Activated T-helper 2 cell treated with anti-CD3 and anti-CD28 coated beads, Interferon-gamma antibody, Interleukin-2, Interleukin-4, amounts not matched to agents 10 μg/mL and 5 μg/mL and 100 μg/mL, durations not matched to agents 14 hours and 24 hours and 36 hours (primary cell): Measurements from ENCODE around the gene NEDD8. TPM values are rescaled to one million over a fixed set of nuclear protein-coding genes. Genes with fewer than 3 reads are reported as not detected.
A peak's percentile ranks its signal among the peaks of the same experiment; 100 is the strongest.
"Not testable (repeated sequence)": the region's sequence is repeated elsewhere in the genome, so short reads cannot be mapped to it uniquely, and the experiment has no call there.

Experiments used
- DNase-seq: peaks from one replicate; pipeline ENCODE4 v3.0.0; 2021; ENCODE audit warnings: low spot score
- H3K27ac Mint-ChIP-seq: one replicate; pipeline ENCODE4 v1.8.0; 2021; ENCODE audit warnings: mixed read lengths
- H3K27me3 Mint-ChIP-seq: one replicate; pipeline ENCODE4 v1.8.0; 2021; ENCODE audit warnings: low read depth, mixed read lengths
- H3K36me3 Mint-ChIP-seq: one replicate; pipeline ENCODE4 v1.8.0; 2021; ENCODE audit warnings: low read depth, mixed read lengths
- H3K4me1 Mint-ChIP-seq: one replicate; pipeline ENCODE4 v1.8.0; 2021; ENCODE audit warnings: low read depth, mixed read lengths
- H3K4me3 Mint-ChIP-seq: one replicate; pipeline ENCODE4 v1.8.0; 2021; ENCODE audit warnings: low read depth, mild to moderate bottlenecking, moderate library complexity, mixed read lengths
- H3K9me3 Mint-ChIP-seq: one replicate; pipeline ENCODE4 v1.8.0; 2021; ENCODE audit warnings: mixed read lengths
- intact Hi-C: fragments of 100-400 bp; cut with micrococcal nuclease; formaldehyde crosslinking; loops from one replicate; pipeline ENCODE4 v1.15.1; 2023
- total RNA-seq: library from RNA; stranded (reverse); gene quantifications from 2 replicates; pipeline ENCODE4 v1.2.3, GENCODE V29; 2022

NEDD8 gene
- total RNA-seq, 1 donor from 2014 or later = 194 TPM

- H3K9me3 Mint-ChIP-seq, H3K4me3 Mint-ChIP-seq, H3K27me3 Mint-ChIP-seq, H3K27ac Mint-ChIP-seq, DNase-seq, intact Hi-C loops: not testable (repeated sequence)
- Mint-ChIP-seq H3K36me3 (peaks cover 30% of the 10 kb centered on the region), H3K4me1 (peaks cover 18% of the 10 kb centered on the region)
These were observed 9.2 kb downstream of the NEDD8 start for GRCh38 chr14:24222987-24223386.

DNA sequence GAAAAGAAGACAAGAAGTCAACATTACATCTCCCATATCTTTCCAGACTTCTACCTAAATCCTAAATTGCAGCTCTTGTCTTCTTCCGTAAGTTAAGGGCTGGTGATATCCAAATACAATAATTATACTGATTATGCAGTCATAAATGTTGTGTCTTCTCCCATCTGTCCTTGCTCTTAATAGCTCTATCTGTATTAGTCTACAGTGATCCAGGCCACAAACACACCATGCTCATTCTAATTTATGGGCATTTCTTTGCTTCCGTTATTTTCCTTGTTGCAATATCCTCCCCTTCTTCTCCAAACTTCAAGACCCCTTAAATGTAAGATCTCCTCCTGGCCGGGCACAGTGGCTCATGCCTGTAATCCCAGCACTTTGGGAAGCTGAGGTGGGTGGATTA, 12.6 kb downstream of the NEDD8 start:
- Mint-ChIP-seq H3K27me3 (no peaks in the 10 kb centered on the region), H3K9me3 (no peaks in the 10 kb centered on the region), H3K4me1 (peaks cover 13% of the 10 kb centered on the region), H3K36me3 (peaks cover 15% of the 10 kb centered on the region), H3K4me3 (no peak overlapping the region), H3K27ac (no peak overlapping the region)
- DNase-seq = no peak
- intact Hi-C loops = no loop called here

- H3K4me3 Mint-ChIP-seq = no peak overlapping the region
- H3K9me3 Mint-ChIP-seq = no peaks in the 10 kb centered on the region
- no peak for DNase-seq
- H3K27ac Mint-ChIP-seq = no peak overlapping the region
- intact Hi-C loops = no loop called here
- peaks cover 16% of the 10 kb centered on the region for H3K4me1 Mint-ChIP-seq
- H3K27me3 Mint-ChIP-seq = no peaks in the 10 kb centered on the region
- peaks cover 18% of the 10 kb centered on the region for H3K36me3 Mint-ChIP-seq
These were observed 13.1 kb downstream of the NEDD8 start for GRCh38 chr14:24219080-24219479.

DNA sequence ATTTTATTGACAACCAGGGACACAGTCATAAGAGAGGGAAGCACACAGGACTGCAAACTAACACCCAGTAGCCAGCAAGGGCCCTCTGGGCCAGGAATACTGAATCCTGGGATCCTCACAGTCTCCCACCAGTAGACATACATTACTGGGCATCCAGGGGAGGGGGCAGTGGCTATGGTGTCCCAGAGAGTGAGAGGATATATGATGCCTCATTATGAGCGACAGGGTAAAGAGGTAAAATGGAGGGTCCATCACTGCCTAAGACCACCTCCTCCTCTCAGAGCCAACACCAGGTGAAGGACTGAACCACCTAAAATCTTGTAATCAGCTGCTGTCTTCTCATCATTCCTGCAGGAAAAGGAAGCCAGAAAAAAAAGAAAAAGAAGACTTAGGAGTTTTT, 15.3 kb downstream of the NEDD8 start:
- not testable (repeated sequence) for H3K9me3 Mint-ChIP-seq, H3K27me3 Mint-ChIP-seq, DNase-seq, H3K27ac Mint-ChIP-seq, H3K4me3 Mint-ChIP-seq
- intact Hi-C loops = loop anchor here (1.0 kb wide), 2 partner anchors 15 to 82 kb away; partner anchors contain the start of genes DHRS1, GMPR2, NEDD8 and NOP9
- Mint-ChIP-seq H3K36me3 (peaks cover 32% of the 10 kb centered on the region), H3K4me1 (peaks cover 18% of the 10 kb centered on the region)

DNA sequence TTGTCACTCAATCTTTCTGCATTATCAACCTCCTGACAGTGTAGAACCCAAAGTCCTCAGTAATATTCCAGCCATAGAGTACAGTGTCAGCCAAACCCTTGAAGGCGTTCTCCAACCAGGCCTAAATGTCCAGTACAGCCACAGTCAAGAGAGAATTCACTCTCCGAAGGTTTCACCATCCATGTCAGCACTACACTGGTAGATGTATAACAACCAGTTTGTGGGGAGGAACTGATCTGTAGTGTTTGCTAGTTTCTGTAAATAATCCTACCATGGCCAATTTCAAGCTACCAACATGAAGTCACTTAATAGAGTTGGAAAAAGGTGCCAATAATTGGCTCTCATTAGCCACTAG, 15.8 kb downstream of the NEDD8 start:
- intact Hi-C loops = loop anchor here (1.0 kb wide), 2 partner anchors 16 to 83 kb away; partner anchors contain the start of genes DHRS1, GMPR2, NEDD8 and NOP9
- Mint-ChIP-seq H3K4me1 (peaks cover 22% of the 10 kb centered on the region), H3K4me3 (peak overlapping the region; percentile 92), H3K27ac (peak overlapping the region; percentile 98), H3K27me3 (no peaks in the 10 kb centered on the region), H3K36me3 (peaks cover 37% of the 10 kb centered on the region), H3K9me3 (no peaks in the 10 kb centered on the region)
- DNase-seq = no peak

DNA sequence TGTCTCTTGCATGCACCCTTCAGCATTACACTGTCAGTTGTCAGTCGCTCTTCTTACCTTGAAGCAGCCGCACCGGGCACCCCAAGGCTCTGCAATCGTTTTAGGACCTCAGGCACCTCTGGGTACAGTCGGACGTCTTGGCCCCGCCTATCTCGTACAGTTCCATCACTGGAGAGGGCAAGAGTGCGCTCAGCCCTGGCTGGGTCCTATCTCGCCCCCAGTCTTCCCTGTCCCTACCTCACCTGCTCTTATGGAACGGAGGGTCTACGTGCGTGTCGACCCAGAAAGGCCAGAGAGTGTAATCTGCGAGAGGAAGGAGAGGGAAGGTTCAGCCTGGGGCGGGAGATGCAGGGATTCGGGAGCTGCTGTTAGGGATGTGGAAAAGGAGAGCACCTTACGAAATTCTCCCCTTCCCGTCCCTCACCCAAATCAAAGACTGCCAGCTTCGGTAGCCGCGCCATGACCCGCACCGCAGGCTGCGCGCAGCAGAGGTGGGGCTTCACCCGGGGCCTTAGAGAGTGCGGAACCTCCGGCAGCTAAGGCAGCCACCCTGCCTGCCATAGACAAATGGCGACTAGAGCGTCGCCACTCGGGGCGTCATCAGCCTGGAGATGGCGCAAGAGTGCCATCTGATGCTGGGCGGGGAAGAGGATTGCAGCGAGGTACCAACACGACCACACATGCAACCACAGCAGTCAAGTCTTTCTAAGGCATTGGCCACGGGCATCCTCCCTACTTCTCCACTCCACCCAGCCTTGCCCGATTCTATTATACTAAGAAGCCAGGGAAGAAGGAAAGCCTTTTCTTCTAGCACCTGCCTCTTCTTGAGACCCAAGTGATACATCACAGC, 16.4 kb downstream of the NEDD8 start, which contains the start of gene MDP1:
Gene MDP1 (minus strand): TSS at position 572 of the 850 bp plus-strand sequence. CDS start 111 bp downstream, at position 461.
- Mint-ChIP-seq H3K4me3 (peak within 1 kb of the TSS; percentile 92), H3K4me1 (peaks cover 22% of the 10 kb centered on the region), H3K36me3 (peaks cover 41% of the 10 kb centered on the region), H3K9me3 (no peaks in the 10 kb centered on the region), H3K27me3 (no peaks in the 10 kb centered on the region), H3K27ac (peak within 1 kb of the TSS; percentile 98)
- intact Hi-C loops = loop anchor here (1.0 kb wide), 2 partner anchors 17 to 84 kb away; partner anchors contain the start of genes DHRS1, GMPR2, NEDD8 and NOP9
- peak; percentile 82 for DNase-seq

DNA sequence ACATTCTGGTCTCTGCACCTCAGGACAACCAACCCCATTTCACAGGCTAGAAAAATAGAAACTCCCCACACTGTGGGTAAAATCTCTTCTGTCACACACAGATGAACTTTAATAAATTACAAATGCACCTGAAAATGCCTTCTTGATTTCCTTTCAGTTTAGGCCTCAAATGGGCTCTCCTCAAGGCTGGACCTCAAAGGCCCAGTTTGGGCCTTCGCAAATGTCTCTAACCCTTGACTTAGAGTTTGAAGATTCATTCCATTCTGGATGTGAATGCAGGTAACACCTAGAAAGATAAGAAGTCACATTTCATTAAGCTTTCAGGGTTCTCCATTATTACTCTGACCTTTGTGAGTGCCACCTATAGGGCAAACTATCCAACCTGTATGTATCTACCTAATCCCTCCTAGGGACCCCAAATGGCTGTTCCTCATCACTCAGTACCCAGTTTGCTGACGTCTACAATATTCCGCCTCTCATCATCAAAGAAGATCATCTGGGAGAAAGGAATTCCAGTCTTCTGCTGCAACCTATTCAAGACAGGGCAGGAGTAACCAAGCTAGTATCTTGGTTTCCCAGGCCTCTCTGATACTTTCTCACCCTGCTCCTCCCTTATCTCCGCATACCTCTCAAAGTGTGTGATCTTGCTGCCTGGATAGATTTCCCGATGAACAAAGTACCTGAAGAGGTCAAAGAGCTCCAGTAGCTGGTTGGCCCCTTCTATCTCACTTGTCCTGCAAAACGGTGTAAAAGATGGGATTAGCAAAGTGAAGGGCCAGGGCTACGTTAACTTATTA, 18.1 kb downstream of the NEDD8 start:
- peak overlapping the region; percentile 95 for H3K4me3 Mint-ChIP-seq
- H3K36me3 Mint-ChIP-seq = peaks cover 55% of the 10 kb centered on the region
- no peaks in the 10 kb centered on the region for H3K9me3 Mint-ChIP-seq
- no peaks in the 10 kb centered on the region for H3K27me3 Mint-ChIP-seq
- no peak for DNase-seq
- H3K27ac Mint-ChIP-seq = peak overlapping the region; percentile 98
- intact Hi-C loops = loop anchor here (1.0 to 5.0 kb wide), 5 partner anchors 19 to 99 kb away; partner anchors contain the start of genes EMC9, RABGGTA, TINF2 and TM9SF1
- H3K4me1 Mint-ChIP-seq = peaks cover 25% of the 10 kb centered on the region

GRCh38 chr14:24212924-24213865, 19.0 kb downstream of the NEDD8 start, which contains the start of gene CHMP4A:
CHMP4A (minus strand) TSS chr14:24213488; CDS start chr14:24213439, 49 bp downstream.
- Mint-ChIP-seq H3K4me1 (peaks cover 25% of the 10 kb centered on the region), H3K4me3 (peak within 1 kb of the TSS; percentile 95), H3K9me3 (no peaks in the 10 kb centered on the region), H3K36me3 (peaks cover 58% of the 10 kb centered on the region), H3K27me3 (no peaks in the 10 kb centered on the region), H3K27ac (peak within 1 kb of the TSS; percentile 98)
- intact Hi-C loops = loop anchor here (1.0 to 5.0 kb wide), 5 partner anchors 18 to 98 kb away; partner anchors contain the start of genes EMC9, RABGGTA, TINF2 and TM9SF1
- peak; percentile 96 for DNase-seq

GRCh38 chr14:24211311-24211710, 20.9 kb downstream of the NEDD8 start:
- Mint-ChIP-seq H3K27ac (peak overlapping the region; percentile 36), H3K4me1 (peaks cover 30% of the 10 kb centered on the region), H3K27me3 (no peaks in the 10 kb centered on the region), H3K36me3 (peaks cover 71% of the 10 kb centered on the region), H3K4me3 (peak overlapping the region; percentile 95), H3K9me3 (no peaks in the 10 kb centered on the region)
- no peak for DNase-seq
- intact Hi-C loops = loop anchor here (5.0 kb wide), 1 partner anchor 69 kb away; the partner anchor contains the start of gene EMC9

DNA sequence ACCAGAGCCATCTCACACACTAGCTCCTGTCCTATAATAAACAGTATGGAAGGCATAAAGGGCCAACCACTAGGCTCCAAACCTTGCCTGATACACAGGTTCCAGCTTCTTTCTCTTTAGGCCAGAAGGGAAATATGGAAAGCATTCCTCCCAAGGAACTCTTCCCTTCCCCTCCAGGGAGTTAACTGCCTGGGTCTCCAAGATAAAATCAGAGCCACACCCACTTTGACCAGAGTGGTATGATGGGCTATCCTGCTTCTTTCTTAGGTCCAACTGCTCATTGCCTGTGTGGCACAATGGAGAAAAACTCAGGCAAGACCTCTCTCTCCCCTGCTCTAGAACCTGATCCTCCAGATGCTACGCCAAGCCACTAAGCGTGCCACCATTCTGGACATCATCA, 24.5 kb downstream of the NEDD8 start:
- Mint-ChIP-seq H3K36me3 (peaks cover 82% of the 10 kb centered on the region), H3K27me3 (no peaks in the 10 kb centered on the region), H3K9me3 (peaks cover 6% of the 10 kb centered on the region), H3K4me1 (peaks cover 17% of the 10 kb centered on the region), H3K4me3 (no peak overlapping the region), H3K27ac (no peak overlapping the region)
- intact Hi-C loops = no loop called here
- DNase-seq = no peak

DNA sequence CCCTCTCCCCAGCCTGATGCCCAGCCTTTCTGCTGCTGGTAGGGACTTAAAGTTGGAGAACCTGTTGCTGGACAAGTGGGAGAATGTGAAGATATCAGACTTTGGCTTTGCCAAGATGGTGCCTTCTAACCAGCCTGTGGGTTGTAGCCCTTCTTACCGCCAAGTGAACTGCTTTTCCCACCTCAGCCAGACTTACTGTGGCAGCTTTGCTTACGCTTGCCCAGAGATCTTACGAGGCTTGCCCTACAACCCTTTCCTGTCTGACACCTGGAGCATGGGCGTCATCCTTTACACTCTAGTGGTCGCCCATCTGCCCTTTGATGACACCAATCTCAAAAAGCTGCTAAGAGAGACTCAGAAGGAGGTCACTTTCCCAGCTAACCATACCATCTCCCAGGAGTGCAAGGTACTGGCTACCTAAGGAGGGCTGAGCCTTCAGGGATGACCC, 25.0 kb downstream of the NEDD8 start:
- Mint-ChIP-seq H3K9me3 (peaks cover 8% of the 10 kb centered on the region), H3K27me3 (no peaks in the 10 kb centered on the region), H3K27ac (peak overlapping the region; percentile 14), H3K4me1 (peaks cover 17% of the 10 kb centered on the region), H3K4me3 (no peak overlapping the region), H3K36me3 (peaks cover 84% of the 10 kb centered on the region)
- no peak for DNase-seq
- intact Hi-C loops = no loop called here
